SK-N-SH (cell line): Measurements from ENCODE around the gene PPHLN1. TPM values are rescaled to one million over a fixed set of nuclear protein-coding genes. Genes with fewer than 3 reads are reported as not detected.

Experiments used
- CTCF ChIA-PET: fragments of 300-600, 350-600 bp; formaldehyde crosslinking; extraction: SDS; loops from one replicate; lab custom pipeline; 2021; lab: Yijun Ruan, JAX
- POLR2A ChIA-PET: fragments of 350-600 bp; sonication (Branson Sonifier 250); formaldehyde crosslinking; extraction: SDS; loops from one replicate; lab custom pipeline; 2020; ENCODE audit warnings: antibody characterized with exemption, inconsistent platforms; lab: Yijun Ruan, JAX
- DNase-seq: peaks from one replicate; pipeline ENCODE4 v3.0.0; 2012
- H2AFZ ChIP-seq: fragments of 200-600 bp; sonication (generic); 2 replicates; pipeline ENCODE4 v1.8.1; 2016; ENCODE audit warnings: antibody characterized with exemption, mild to moderate bottlenecking, low read depth
- H3F3A ChIP-seq: fragments of 200-600 bp; sonication (generic); replicated peaks from 2 replicates; pipeline ENCODE3; 2016; ENCODE audit warnings: antibody characterized with exemption, mild to moderate bottlenecking; ENCODE audit not compliant: insufficient read depth
- H3K27ac ChIP-seq, 2 experiments: fragments of 200-500 bp in 1 of 2; fragments of 200-600 bp in 1 of 2; sonication (Bioruptor generic) in 1 of 2; sonication (generic), shearing (Covaris generic) in 1 of 2; 2 replicates each; pipeline versions ENCODE4 v1.5.1 to v1.6.1; 2014 to 2016; ENCODE audit warnings: low read depth in 2 of 2, inconsistent platforms in 1 of 2, low read length in 1 of 2, mild to moderate bottlenecking in 1 of 2, mixed read lengths in 1 of 2
- H3K27me3 ChIP-seq: fragments of 200-600 bp; sonication (generic), shearing (Covaris generic); 2 replicates; pipeline ENCODE4 v1.6.1; 2016; ENCODE audit warnings: mixed run types; ENCODE audit not compliant: insufficient read depth
- H3K36me3 ChIP-seq, 2 experiments: fragments of 200-500 bp in 1 of 2; fragments of 200-600 bp in 1 of 2; sonication (Bioruptor generic) in 1 of 2; sonication (generic) in 1 of 2; replicated peaks in 1 of 2; 2 replicates each; pipeline versions ENCODE3 to v1.5.1; 2014 to 2016; ENCODE audit warnings: low read length in 1 of 2, mild to moderate bottlenecking in 1 of 2; ENCODE audit not compliant: insufficient read depth in 2 of 2, control insufficient read depth in 1 of 2
- H3K4me1 ChIP-seq, 2 experiments: fragments of 200-500 bp in 1 of 2; fragments of 200-600 bp in 1 of 2; sonication (Bioruptor generic) in 1 of 2; sonication (generic), shearing (Covaris generic) in 1 of 2; 2 replicates each; pipeline versions ENCODE4 v1.5.1 to v1.6.1; 2014 to 2016; ENCODE audit warnings: low read depth in 1 of 2, low read length in 1 of 2, mixed run types in 1 of 2; ENCODE audit not compliant: insufficient read depth in 2 of 2, control insufficient read depth in 1 of 2
- H3K4me2 ChIP-seq: fragments of 200-600 bp; sonication (generic), shearing (Covaris generic); 2 replicates; pipeline ENCODE4 v1.6.1; 2017; ENCODE audit warnings: mixed run types
- H3K4me3 ChIP-seq, 2 experiments: fragments of 200-500 bp in 1 of 2; fragments of 200-600 bp in 1 of 2; sonication (Bioruptor generic) in 1 of 2; sonication (generic), shearing (Covaris generic) in 1 of 2; 2 replicates each; pipeline versions ENCODE4 v1.5.1 to v1.8.1; 2014 to 2016; ENCODE audit warnings: low read depth in 2 of 2, inconsistent platforms in 1 of 2, low read length in 1 of 2, mild to moderate bottlenecking in 1 of 2, mixed read lengths in 1 of 2, moderate library complexity in 1 of 2
- H3K79me2 ChIP-seq: fragments of 200-600 bp; sonication (generic); 2 replicates; pipeline ENCODE4 v1.8.1; 2017; ENCODE audit warnings: mild to moderate bottlenecking; ENCODE audit not compliant: insufficient read depth
- H3K9ac ChIP-seq: fragments of 200-600 bp; sonication (generic); 2 replicates; pipeline ENCODE4 v1.6.1; 2017; ENCODE audit warnings: mixed run types
- H3K9me2 ChIP-seq: fragments of 200-600 bp; sonication (generic); 2 replicates; pipeline ENCODE4 v1.6.1; 2017; ENCODE audit warnings: mixed run types
- H3K9me3 ChIP-seq: fragments of 200-600 bp; sonication (generic); 2 replicates; pipeline ENCODE4 v1.6.1; 2017; ENCODE audit warnings: mixed run types, mild to moderate bottlenecking, moderate library complexity
- H4K20me1 ChIP-seq: fragments of 200-600 bp; sonication (generic); 2 replicates; pipeline ENCODE4 v1.6.1; 2017; ENCODE audit warnings: mild to moderate bottlenecking, mixed run types; ENCODE audit not compliant: insufficient read depth
- ELF1 ChIP-seq: IDR thresholded peaks from 2 replicates; pipeline ENCODE4 v1.4.0; 2012
- EP300 ChIP-seq, 2 experiments: IDR thresholded peaks; 2 replicates each; pipeline versions ENCODE4 v1.4.0 to v1.6.1; 2012; ENCODE audit warnings: borderline replicate concordance in 1 of 2, low read depth in 1 of 2, low read length in 1 of 2
- EZH2phosphoT487 ChIP-seq: fragments of 200-600 bp; sonication (generic); IDR thresholded peaks from 2 replicates; pipeline ENCODE4 v1.6.1; 2017; ENCODE audit warnings: low read depth, mixed run types, mild to moderate bottlenecking, antibody characterized with exemption, moderate library complexity, borderline replicate concordance
- FOSL2 ChIP-seq: IDR thresholded peaks from 2 replicates; pipeline ENCODE4 v1.4.0; 2012; ENCODE audit warnings: low read depth, mild to moderate bottlenecking, moderate library complexity, borderline replicate concordance
- FOXJ3 ChIP-seq: sonication (generic); formaldehyde crosslinking; IDR thresholded peaks from 2 replicates; pipeline ENCODE4 v1.5.1; 2020; ENCODE audit warnings: mild to moderate bottlenecking, missing genetic modification reagents
- GATA2 ChIP-seq: sonication (generic); formaldehyde crosslinking; IDR thresholded peaks from 2 replicates; pipeline ENCODE4 v1.5.0; 2020; ENCODE audit warnings: mild to moderate bottlenecking, missing genetic modification reagents
- JUND ChIP-seq: IDR thresholded peaks from 2 replicates; pipeline ENCODE4 v1.4.0; 2012
- MXI1 ChIP-seq: IDR thresholded peaks from 2 replicates; pipeline ENCODE4 v1.6.1; 2012; ENCODE audit warnings: mild to moderate bottlenecking, low read depth, low read length, improper control_type of control experiment
- NRF1 ChIP-seq: IDR thresholded peaks from 2 replicates; pipeline ENCODE4 v1.6.1; 2012; ENCODE audit warnings: low read depth, mild to moderate bottlenecking, low read length
- POLR2AphosphoS5 ChIP-seq: IDR thresholded peaks from 2 replicates; pipeline ENCODE4 v1.6.1; 2012; ENCODE audit warnings: low read depth, low read length
- RXRA ChIP-seq: IDR thresholded peaks from 2 replicates; pipeline ENCODE4 v1.4.0; 2012; ENCODE audit warnings: low read depth, mild to moderate bottlenecking, borderline replicate concordance
- SIN3A ChIP-seq: IDR thresholded peaks from 2 replicates; pipeline ENCODE4 v1.6.1; 2012; ENCODE audit warnings: low read depth, mild to moderate bottlenecking, low read length, moderate library complexity, borderline replicate concordance
- TAF1 ChIP-seq: IDR thresholded peaks from 2 replicates; pipeline ENCODE4 v1.6.1; 2012; ENCODE audit warnings: low read depth, mild to moderate bottlenecking, low read length, moderate library complexity, borderline replicate concordance
- TEAD4 ChIP-seq: IDR thresholded peaks from 2 replicates; pipeline ENCODE4 v1.4.0; 2012; ENCODE audit warnings: mild to moderate bottlenecking, borderline replicate concordance; ENCODE audit not compliant: insufficient read depth
- YY1 ChIP-seq: IDR thresholded peaks from 2 replicates; pipeline ENCODE4 v1.4.0; 2012; ENCODE audit warnings: low read depth, mild to moderate bottlenecking
- WGBS: methylation state at CpG from one replicate; pipeline ENCODE4 v1.1.6; 2017; ENCODE audit warnings: low lambda C conversion rate; 5-methylcytosine and 5-hydroxymethylcytosine counted together
- polyA plus RNA-seq, 3 experiments: library from polyadenylated mRNA; depleted of rRNA; stranded (reverse); fragments of >200 nt; gene quantifications; 2 replicates each; pipeline ENCODE4 v1.2.3, GENCODE V29; 2012
- TF ChIP-seq, protein P1 (sequence below): IDR thresholded peaks from 2 replicates; pipeline ENCODE4 v1.4.0; 2012; ENCODE audit warnings: low read depth, borderline replicate concordance
- TF ChIP-seq, protein P2 (sequence below): IDR thresholded peaks from 2 replicates; pipeline ENCODE4 v1.4.0; 2012; ENCODE audit warnings: low read depth, borderline replicate concordance
- TF ChIP-seq, protein P3 (sequence below): IDR thresholded peaks from 2 replicates; pipeline ENCODE4; 2012
- TF ChIP-seq, protein P4 (sequence below): fragments of 200-600 bp; sonication (generic); IDR thresholded peaks from 2 replicates; pipeline ENCODE4 v1.6.1; 2017; ENCODE audit warnings: antibody characterized with exemption, mild to moderate bottlenecking, moderate library complexity

Gene PPHLN1
- polyA plus RNA-seq, 1 of the 3 experiments (the other 2 are of a cell fraction) = 55.4 TPM

DNA sequence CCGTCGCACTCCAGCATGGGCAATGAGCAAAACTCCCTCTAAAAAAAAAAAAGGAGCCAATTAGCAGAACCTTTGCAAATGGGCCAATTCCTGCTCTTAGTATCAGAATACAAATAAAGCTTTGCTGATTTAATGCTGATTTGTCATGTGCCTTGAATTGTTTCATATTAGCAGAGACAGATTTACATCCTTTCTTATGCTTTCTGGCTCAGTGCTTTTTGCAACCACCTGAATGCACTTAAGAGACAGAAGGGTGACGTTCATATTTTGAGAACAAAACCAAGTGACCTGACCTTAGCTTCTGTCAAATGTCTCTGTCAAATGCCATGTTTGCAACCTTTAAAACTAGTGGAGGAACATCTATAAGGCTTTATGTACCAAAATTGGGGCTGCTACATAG, 44.1 kb upstream of the PPHLN1 start (continued):
- TF ChIP-seq, protein P1, sequence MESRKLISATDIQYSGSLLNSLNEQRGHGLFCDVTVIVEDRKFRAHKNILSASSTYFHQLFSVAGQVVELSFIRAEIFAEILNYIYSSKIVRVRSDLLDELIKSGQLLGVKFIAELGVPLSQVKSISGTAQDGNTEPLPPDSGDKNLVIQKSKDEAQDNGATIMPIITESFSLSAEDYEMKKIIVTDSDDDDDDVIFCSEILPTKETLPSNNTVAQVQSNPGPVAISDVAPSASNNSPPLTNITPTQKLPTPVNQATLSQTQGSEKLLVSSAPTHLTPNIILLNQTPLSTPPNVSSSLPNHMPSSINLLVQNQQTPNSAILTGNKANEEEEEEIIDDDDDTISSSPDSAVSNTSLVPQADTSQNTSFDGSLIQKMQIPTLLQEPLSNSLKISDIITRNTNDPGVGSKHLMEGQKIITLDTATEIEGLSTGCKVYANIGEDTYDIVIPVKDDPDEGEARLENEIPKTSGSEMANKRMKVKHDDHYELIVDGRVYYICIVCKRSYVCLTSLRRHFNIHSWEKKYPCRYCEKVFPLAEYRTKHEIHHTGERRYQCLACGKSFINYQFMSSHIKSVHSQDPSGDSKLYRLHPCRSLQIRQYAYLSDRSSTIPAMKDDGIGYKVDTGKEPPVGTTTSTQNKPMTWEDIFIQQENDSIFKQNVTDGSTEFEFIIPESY = no peak

DNA sequence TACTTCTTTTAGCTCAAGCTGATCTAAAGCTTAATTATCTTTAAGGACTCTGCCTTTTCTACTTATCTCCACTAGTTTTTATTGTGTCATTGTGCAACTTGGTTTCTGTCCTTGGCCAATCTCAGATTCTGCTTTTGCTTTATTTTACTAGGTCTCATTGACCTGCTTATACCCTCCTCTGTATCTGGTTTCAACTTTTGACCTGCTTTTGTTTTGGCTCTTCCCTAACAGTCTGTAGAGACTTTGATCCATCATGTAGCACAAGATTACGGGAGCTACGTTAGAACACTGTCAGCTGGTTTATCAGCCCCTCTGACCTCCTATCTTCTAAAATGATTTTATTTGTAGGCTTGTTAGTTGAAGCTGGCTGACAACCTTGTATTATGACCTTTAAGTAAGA, 43.7 kb upstream of the PPHLN1 start:
- Histone ChIP-seq H3F3A (peaks cover 5% of the 10 kb centered on the region), H3K27ac (no peak overlapping the region), H3K9me2 (no peaks in the 10 kb centered on the region), H3K36me3 (no peaks in the 10 kb centered on the region), H3K27me3 (no peaks in the 10 kb centered on the region), H2AFZ (no peak overlapping the region), H3K9me3 (no peaks in the 10 kb centered on the region), H3K4me1 (peaks cover 0 to 3% of the 10 kb centered on the region in 2 experiments; a peak in 1 of 4 replicates), H3K4me3 (no peak overlapping the region), H3K9ac (no peak overlapping the region), H4K20me1 (no peaks in the 10 kb centered on the region), H3K79me2 (no peaks in the 10 kb centered on the region), H3K4me2 (no peak overlapping the region)
- ChIA-PET POLR2A (no interaction called here), CTCF (interaction anchor here (0.9 kb wide), 1 partner anchor 14 kb away, joined by 3 read pairs; no protein-coding TSS in a partner anchor)
- TF ChIP-seq RXRA (no peak), YY1 (no peak), GATA2 (CRISPR knock-in tag) (no peak), MXI1 (no peak), EZH2phosphoT487 (no peak), NRF1 (no peak), EP300 (IDR thresholded peaks at IDR 0.05; ENCODE audit: borderline replicate concordance in 1 of 2, low read depth in 1 of 2, low read length in 1 of 2) (no peak), ELF1 (no peak), TEAD4 (no peak)
- TF ChIP-seq, protein P2, sequence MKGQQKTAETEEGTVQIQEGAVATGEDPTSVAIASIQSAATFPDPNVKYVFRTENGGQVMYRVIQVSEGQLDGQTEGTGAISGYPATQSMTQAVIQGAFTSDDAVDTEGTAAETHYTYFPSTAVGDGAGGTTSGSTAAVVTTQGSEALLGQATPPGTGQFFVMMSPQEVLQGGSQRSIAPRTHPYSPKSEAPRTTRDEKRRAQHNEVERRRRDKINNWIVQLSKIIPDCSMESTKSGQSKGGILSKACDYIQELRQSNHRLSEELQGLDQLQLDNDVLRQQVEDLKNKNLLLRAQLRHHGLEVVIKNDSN = no peak
- 96% methylated on average over 2 of the region's 2 CpGs for WGBS
- no peak for DNase-seq

DNA sequence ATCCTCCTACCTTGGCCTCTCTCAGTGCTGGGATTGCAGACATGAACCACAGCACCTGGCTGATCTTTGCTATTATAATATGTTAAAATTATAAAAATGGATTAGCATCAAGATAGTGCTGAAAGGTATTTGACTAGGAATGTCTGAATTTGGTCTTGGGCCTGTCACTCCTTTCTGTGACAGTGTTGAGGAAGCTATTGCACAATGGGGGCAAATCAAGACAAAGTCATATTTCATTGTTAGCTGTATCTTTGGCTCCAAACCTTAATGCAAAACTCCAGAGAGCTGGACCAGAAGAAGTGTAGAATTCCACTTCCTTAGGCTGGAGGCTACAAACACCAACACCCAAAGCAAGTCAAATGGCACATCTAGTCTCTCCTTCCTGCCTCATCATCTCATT, 42.2 kb upstream of the PPHLN1 start:
- Histone ChIP-seq H3K79me2 (no peaks in the 10 kb centered on the region), H3K4me1 (peaks cover 0 to 3% of the 10 kb centered on the region in 2 experiments; a peak in 1 of 4 replicates), H3K4me3 (no peak overlapping the region), H3K36me3 (no peaks in the 10 kb centered on the region), H3K27me3 (no peaks in the 10 kb centered on the region), H3K27ac (no peak overlapping the region), H3F3A (peaks cover 5% of the 10 kb centered on the region), H3K9me2 (no peaks in the 10 kb centered on the region), H3K4me2 (no peak overlapping the region), H3K9me3 (no peaks in the 10 kb centered on the region), H4K20me1 (no peaks in the 10 kb centered on the region), H3K9ac (no peak overlapping the region), H2AFZ (no peak overlapping the region)
- DNase-seq = no peak
- ChIA-PET CTCF (no interaction called here), POLR2A (no interaction called here)
- TF ChIP-seq, protein P3, sequence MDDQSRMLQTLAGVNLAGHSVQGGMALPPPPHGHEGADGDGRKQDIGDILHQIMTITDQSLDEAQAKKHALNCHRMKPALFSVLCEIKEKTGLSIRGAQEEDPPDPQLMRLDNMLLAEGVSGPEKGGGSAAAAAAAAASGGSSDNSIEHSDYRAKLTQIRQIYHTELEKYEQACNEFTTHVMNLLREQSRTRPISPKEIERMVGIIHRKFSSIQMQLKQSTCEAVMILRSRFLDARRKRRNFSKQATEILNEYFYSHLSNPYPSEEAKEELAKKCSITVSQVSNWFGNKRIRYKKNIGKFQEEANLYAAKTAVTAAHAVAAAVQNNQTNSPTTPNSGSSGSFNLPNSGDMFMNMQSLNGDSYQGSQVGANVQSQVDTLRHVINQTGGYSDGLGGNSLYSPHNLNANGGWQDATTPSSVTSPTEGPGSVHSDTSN = no peak
- TF ChIP-seq TEAD4 (no peak), FOSL2 (no peak), FOXJ3 (CRISPR knock-in tag) (no peak), NRF1 (no peak), MXI1 (no peak), EP300 (IDR thresholded peaks at IDR 0.05; ENCODE audit: borderline replicate concordance in 1 of 2, low read depth in 1 of 2, low read length in 1 of 2) (no peak), POLR2AphosphoS5 (no peak), TAF1 (no peak), JUND (no peak), SIN3A (no peak)
- TF ChIP-seq, protein P4, sequence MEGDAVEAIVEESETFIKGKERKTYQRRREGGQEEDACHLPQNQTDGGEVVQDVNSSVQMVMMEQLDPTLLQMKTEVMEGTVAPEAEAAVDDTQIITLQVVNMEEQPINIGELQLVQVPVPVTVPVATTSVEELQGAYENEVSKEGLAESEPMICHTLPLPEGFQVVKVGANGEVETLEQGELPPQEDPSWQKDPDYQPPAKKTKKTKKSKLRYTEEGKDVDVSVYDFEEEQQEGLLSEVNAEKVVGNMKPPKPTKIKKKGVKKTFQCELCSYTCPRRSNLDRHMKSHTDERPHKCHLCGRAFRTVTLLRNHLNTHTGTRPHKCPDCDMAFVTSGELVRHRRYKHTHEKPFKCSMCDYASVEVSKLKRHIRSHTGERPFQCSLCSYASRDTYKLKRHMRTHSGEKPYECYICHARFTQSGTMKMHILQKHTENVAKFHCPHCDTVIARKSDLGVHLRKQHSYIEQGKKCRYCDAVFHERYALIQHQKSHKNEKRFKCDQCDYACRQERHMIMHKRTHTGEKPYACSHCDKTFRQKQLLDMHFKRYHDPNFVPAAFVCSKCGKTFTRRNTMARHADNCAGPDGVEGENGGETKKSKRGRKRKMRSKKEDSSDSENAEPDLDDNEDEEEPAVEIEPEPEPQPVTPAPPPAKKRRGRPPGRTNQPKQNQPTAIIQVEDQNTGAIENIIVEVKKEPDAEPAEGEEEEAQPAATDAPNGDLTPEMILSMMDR = no peak
- TF ChIP-seq, protein P2 = no peak
